UCSD-AML1 (cell line): ENCODE data around the gene BTN2A1.
"Not testable (repeated sequence)": the region's sequence is repeated elsewhere in the genome, so short reads cannot be mapped to it uniquely, and the experiment has no call there.

Experiments
- DNase-seq: peaks from one replicate; lab custom pipeline; 2025; ENCODE audit not compliant: unreplicated experiment; lab: John Stamatoyannopoulos, UW

Gene BTN2A1

GRCh38 chr6:26489996-26490964 lies 32.5 kb downstream of the BTN2A1 start:
- no peak for DNase-seq

GRCh38 chr6:26491604-26492003 lies 33.8 kb downstream of the BTN2A1 start:
- no peak for DNase-seq

- no peak for DNase-seq
Observed at GRCh38 chr6:26493258-26493657, 35.5 kb downstream of the BTN2A1 start.

GRCh38 chr6:26494117-26494516 lies 36.4 kb downstream of the BTN2A1 start:
- no peak for DNase-seq

GRCh38 chr6:26495281-26495680 lies 37.5 kb downstream of the BTN2A1 start:
- DNase-seq = no peak

- DNase-seq = no peak
Observed at GRCh38 chr6:26497610-26498009, 39.9 kb downstream of the BTN2A1 start.

- DNase-seq = peak; percentile 46
Observed at GRCh38 chr6:26500102-26500501, 42.3 kb downstream of the BTN2A1 start, which contains the start of gene BTN1A1. Gene BTN1A1 (plus strand): TSS chr6:26500303. CDS start chr6:26501287, 984 bp downstream.

- no peak for DNase-seq
Observed at GRCh38 chr6:26501482-26501986, 43.8 kb downstream of the BTN2A1 start.

GRCh38 chr6:26502165-26502564 lies 44.4 kb downstream of the BTN2A1 start:
- no peak for DNase-seq

GRCh38 chr6:26502626-26503025 lies 44.9 kb downstream of the BTN2A1 start:
- no peak for DNase-seq

GRCh38 chr6:26507658-26508057 lies 49.9 kb downstream of the BTN2A1 start:
- no peak for DNase-seq

GRCh38 chr6:26511033-26511432 lies 53.3 kb downstream of the BTN2A1 start:
- not testable (repeated sequence) for DNase-seq

- DNase-seq = no peak
Observed at GRCh38 chr6:26514984-26515383, 57.2 kb downstream of the BTN2A1 start.

- DNase-seq = no peak
Observed at GRCh38 chr6:26516481-26517427, 59.0 kb downstream of the BTN2A1 start.
